ENCODE results near the gene BLNK. TPM values are rescaled to one million over a fixed set of nuclear protein-coding genes. Genes with fewer than 3 reads are reported as not detected.

The BLNK gene
- total RNA-seq, 6 experiments from 2014 or later = not detected

GRCh38 chr10:96272316-96273280, 1.2 kb upstream of the BLNK start:
- DNase-seq = no peak
- no peak overlapping the region for H3K27ac Mint-ChIP-seq
- TF ChIP-seq, protein P1, sequence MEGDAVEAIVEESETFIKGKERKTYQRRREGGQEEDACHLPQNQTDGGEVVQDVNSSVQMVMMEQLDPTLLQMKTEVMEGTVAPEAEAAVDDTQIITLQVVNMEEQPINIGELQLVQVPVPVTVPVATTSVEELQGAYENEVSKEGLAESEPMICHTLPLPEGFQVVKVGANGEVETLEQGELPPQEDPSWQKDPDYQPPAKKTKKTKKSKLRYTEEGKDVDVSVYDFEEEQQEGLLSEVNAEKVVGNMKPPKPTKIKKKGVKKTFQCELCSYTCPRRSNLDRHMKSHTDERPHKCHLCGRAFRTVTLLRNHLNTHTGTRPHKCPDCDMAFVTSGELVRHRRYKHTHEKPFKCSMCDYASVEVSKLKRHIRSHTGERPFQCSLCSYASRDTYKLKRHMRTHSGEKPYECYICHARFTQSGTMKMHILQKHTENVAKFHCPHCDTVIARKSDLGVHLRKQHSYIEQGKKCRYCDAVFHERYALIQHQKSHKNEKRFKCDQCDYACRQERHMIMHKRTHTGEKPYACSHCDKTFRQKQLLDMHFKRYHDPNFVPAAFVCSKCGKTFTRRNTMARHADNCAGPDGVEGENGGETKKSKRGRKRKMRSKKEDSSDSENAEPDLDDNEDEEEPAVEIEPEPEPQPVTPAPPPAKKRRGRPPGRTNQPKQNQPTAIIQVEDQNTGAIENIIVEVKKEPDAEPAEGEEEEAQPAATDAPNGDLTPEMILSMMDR (IDR thresholded peaks at IDR 0.05) = no peak
- no peaks in the 10 kb centered on the region for H3K9me3 Mint-ChIP-seq
- H3K27me3 Mint-ChIP-seq (ENCODE audit: insufficient read depth) = peaks cover 2% of the 10 kb centered on the region; the same call in 1 of the 2 replicates
- H3K36me3 Mint-ChIP-seq (ENCODE audit: low read depth) = no peaks in the 10 kb centered on the region
- no peaks in the 10 kb centered on the region for H3K4me1 Mint-ChIP-seq (ENCODE audit: low read depth)
- no peak overlapping the region for H3K4me3 Mint-ChIP-seq

GRCh38 chr10:96270571-96270970, 798 bp downstream of the BLNK start:
- H3K36me3 Mint-ChIP-seq (ENCODE audit: low read depth) = no peaks in the 10 kb centered on the region
- H3K4me3 Mint-ChIP-seq = no peak overlapping the region
- H3K4me1 Mint-ChIP-seq (ENCODE audit: low read depth) = no peaks in the 10 kb centered on the region
- H3K27ac Mint-ChIP-seq = no peak overlapping the region
- peaks cover 2% of the 10 kb centered on the region; the same call in 1 of the 2 replicates for H3K27me3 Mint-ChIP-seq (ENCODE audit: insufficient read depth)
- DNase-seq = no peak
- TF ChIP-seq, protein P1 (IDR thresholded peaks at IDR 0.05) = no peak
- no peaks in the 10 kb centered on the region for H3K9me3 Mint-ChIP-seq

- H3K9me3 Mint-ChIP-seq = no peaks in the 10 kb centered on the region
- no peak overlapping the region for H3K27ac Mint-ChIP-seq
- no peaks in the 10 kb centered on the region for H3K27me3 Mint-ChIP-seq (ENCODE audit: insufficient read depth)
- H3K4me1 Mint-ChIP-seq (ENCODE audit: low read depth) = no peaks in the 10 kb centered on the region
- H3K36me3 Mint-ChIP-seq (ENCODE audit: low read depth) = no peaks in the 10 kb centered on the region
- no peak overlapping the region for H3K4me3 Mint-ChIP-seq
- DNase-seq = no peak
- TF ChIP-seq, protein P1 (IDR thresholded peaks at IDR 0.05) = no peak
Measured at GRCh38 chr10:96269438-96270300, 1.7 kb downstream of the BLNK start.

DNA sequence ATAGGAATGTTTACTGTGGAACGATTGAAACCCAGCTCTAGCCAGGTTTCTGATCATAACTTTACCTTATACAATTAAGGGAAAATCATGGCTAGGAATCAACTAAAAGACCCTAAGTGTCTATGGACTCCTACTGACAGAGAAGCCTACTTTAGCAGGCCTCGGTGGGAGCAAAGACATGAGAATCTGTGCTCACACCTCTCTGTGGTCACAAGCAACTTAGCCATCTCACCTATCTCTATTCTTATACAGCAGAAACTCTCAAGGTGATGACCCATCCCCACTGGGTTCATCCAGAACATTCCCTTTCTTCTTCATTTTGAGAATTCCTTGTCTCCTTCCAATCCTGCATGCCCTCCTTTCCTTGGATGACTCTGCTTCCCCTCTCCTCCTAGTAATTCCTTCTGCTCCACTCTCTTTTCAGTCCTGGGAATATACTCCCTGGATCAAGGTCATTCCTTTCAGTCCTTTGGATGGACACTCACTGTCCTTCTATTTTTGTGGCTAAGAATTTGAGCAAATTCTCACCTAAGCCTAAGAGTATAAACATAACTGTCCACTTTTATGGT, 2.9 kb downstream of the BLNK start:
- no peaks in the 10 kb centered on the region for H3K36me3 Mint-ChIP-seq (ENCODE audit: low read depth)
- no peak overlapping the region for H3K27ac Mint-ChIP-seq
- H3K4me1 Mint-ChIP-seq (ENCODE audit: low read depth) = no peaks in the 10 kb centered on the region
- H3K4me3 Mint-ChIP-seq = no peak overlapping the region
- no peaks in the 10 kb centered on the region for H3K9me3 Mint-ChIP-seq
- peaks cover 1% of the 10 kb centered on the region for H3K27me3 Mint-ChIP-seq (ENCODE audit: insufficient read depth)
- no peak for DNase-seq
- TF ChIP-seq, protein P1 (IDR thresholded peaks at IDR 0.05) = no peak

GRCh38 chr10:96267234-96267705, 4.1 kb downstream of the BLNK start:
- Mint-ChIP-seq H3K9me3 (no peaks in the 10 kb centered on the region), H3K4me3 (no peak overlapping the region), H3K4me1 (ENCODE audit: low read depth) (no peaks in the 10 kb centered on the region), H3K27ac (no peak overlapping the region), H3K27me3 (ENCODE audit: insufficient read depth) (peaks cover 1% of the 10 kb centered on the region), H3K36me3 (ENCODE audit: low read depth) (no peaks in the 10 kb centered on the region)
- TF ChIP-seq, protein P1 (IDR thresholded peaks at IDR 0.05) = no peak
- DNase-seq = no peak
